ENCODE results near the gene SSBP2.

Gene SSBP2

DNA sequence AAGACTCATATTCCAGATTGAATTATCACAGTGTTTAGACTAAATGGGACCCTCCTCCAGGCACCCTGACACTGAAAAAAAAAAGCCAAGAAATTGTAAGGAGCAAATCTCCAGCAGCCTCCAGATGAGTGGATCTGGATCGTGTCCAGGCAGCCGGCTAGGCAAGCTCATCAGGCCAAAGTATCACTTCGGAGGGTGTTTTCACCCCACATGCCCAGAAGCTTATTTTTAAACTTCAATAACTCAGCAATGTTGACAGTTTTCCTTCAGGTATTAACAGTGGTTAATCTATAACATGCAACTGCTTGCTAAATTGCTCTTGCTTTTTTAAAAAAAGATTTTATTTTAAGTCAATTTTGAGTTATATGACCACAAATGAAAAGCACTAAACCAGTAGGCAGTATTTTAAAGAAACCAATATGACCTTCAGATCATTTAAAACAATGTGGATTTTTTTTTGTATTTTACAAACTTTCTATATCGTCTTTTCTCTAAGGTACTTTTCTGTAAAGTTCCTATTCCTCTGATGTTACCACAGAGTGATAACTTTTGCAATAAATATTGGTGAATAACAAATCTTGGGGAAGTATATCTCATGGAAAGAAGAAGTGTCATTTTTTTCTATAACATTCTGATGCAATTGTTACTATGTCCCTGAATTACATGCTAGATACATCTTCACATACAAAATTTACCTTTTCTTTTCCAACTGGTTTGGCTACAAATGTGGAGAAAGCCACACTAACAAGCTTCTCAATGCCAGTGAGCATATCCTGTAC is 387.6 kb downstream of the SSBP2 start:
- DNase-seq = no peak

All from femur (tissue), 1 donor.